Stomach (tissue), 4 donors: ENCODE data around the gene P3H3.

Experiments
- CTCF ChIP-seq, 7 experiments: fragments of 450-650 bp in 4 of 7; fragments of 200-600 bp in 3 of 7; sonication (generic) in 3 of 7; IDR thresholded peaks; one replicate each; pipeline ENCODE4 v1.5.1; 2016 to 2019; ENCODE audit warnings: antibody characterized with exemption in 7 of 7, control low read depth in 2 of 7, mild to moderate bottlenecking in 1 of 7
- EP300 ChIP-seq: sonication (generic); formaldehyde crosslinking; IDR thresholded peaks from one replicate; pipeline ENCODE4 v1.6.1; 2017; ENCODE audit warnings: antibody characterized with exemption
- POLR2A ChIP-seq, 4 donors: fragments of 450-650 bp; IDR thresholded peaks; one replicate each; pipeline ENCODE4 v1.6.1; 2016; ENCODE audit warnings: antibody characterized with exemption in 4 of 4, control low read depth in 2 of 4, mild to moderate bottlenecking in 1 of 4, moderate library complexity in 1 of 4

GRCh38 chr12:6830286-6830890 is 2.2 kb downstream of the P3H3 start:
- TF ChIP-seq CTCF (IDR thresholded peaks at IDR 0.05) (no peak), POLR2A (IDR thresholded peaks at IDR 0.05) (no peak), EP300 (no peak)
